Stimulated activated CD4-positive, alpha-beta T cell treated with anti-CD3 and anti-CD28 coated beads, Interleukin-2, amount 100 ng/mL, for 48 hours (primary cell): ENCODE measurements around the gene MAML2.

Experiments used
- DNase-seq, 2 donors: peaks; one replicate each; pipeline ENCODE4 v3.0.0-alpha.2; 2020

The MAML2 gene

GRCh38 chr11:96149743-96150555 lies 193.0 kb downstream of the MAML2 start:
- DNase-seq: no peak

GRCh38 chr11:96147906-96148486 lies 195.0 kb downstream of the MAML2 start:
- DNase-seq: no peak

GRCh38 chr11:96147186-96147585 lies 195.8 kb downstream of the MAML2 start:
- no peak for DNase-seq

GRCh38 chr11:96146765-96147164 lies 196.2 kb downstream of the MAML2 start:
- DNase-seq: no peak

- DNase-seq: no peak
These were observed 197.8 kb downstream of the MAML2 start for GRCh38 chr11:96145163-96145585.

- no peak for DNase-seq
These were observed 198.4 kb downstream of the MAML2 start for GRCh38 chr11:96144553-96144952.

GRCh38 chr11:96143041-96143521 lies 199.9 kb downstream of the MAML2 start:
- DNase-seq: no peak

- no peak for DNase-seq
These were observed 201.4 kb downstream of the MAML2 start for GRCh38 chr11:96141626-96142025.

- DNase-seq: no peak
These were observed 203.3 kb downstream of the MAML2 start for GRCh38 chr11:96139691-96140090.

- DNase-seq: no peak
These were observed 205.6 kb downstream of the MAML2 start for GRCh38 chr11:96137373-96137772.

- DNase-seq: no peak
These were observed 206.2 kb downstream of the MAML2 start for GRCh38 chr11:96136613-96137298.

GRCh38 chr11:96134602-96135001 lies 208.4 kb downstream of the MAML2 start:
- DNase-seq: no peak

- DNase-seq: no peak
These were observed 210.6 kb downstream of the MAML2 start for GRCh38 chr11:96132437-96132836.

GRCh38 chr11:96130061-96130620 lies 212.9 kb downstream of the MAML2 start:
- no peak for DNase-seq

GRCh38 chr11:96127596-96127959 lies 215.4 kb downstream of the MAML2 start:
- DNase-seq: no peak

- DNase-seq: no peak
These were observed 215.9 kb downstream of the MAML2 start for GRCh38 chr11:96126917-96127595.

- no peak for DNase-seq
These were observed 217.6 kb downstream of the MAML2 start for GRCh38 chr11:96125400-96125799.

- no peak for DNase-seq
These were observed 218.8 kb downstream of the MAML2 start for GRCh38 chr11:96124155-96124554.

- no peak for DNase-seq
These were observed 219.7 kb downstream of the MAML2 start for GRCh38 chr11:96123301-96123700.

- no peak for DNase-seq
These were observed 220.4 kb downstream of the MAML2 start for GRCh38 chr11:96122601-96123074.

- no peak for DNase-seq
These were observed 223.8 kb downstream of the MAML2 start for GRCh38 chr11:96119211-96119610.

- no peak for DNase-seq
These were observed 226.6 kb downstream of the MAML2 start for GRCh38 chr11:96116376-96116775.
